Mononuclear cell (primary cell): ENCODE results near the gene SMIM12. TPM values are rescaled to one million over a fixed set of nuclear protein-coding genes. Genes with fewer than 3 reads are reported as not detected.

Experiments
- H3K27me3 ChIP-seq: 2 replicates; pipeline ENCODE4 v1.6.0; 2011; ENCODE audit warnings: low read length, control low read depth; ENCODE audit not compliant: insufficient read depth
- H3K4me1 ChIP-seq: 2 replicates; pipeline ENCODE4 v1.5.1; 2011; ENCODE audit warnings: mild to moderate bottlenecking, low read length, control low read depth; ENCODE audit not compliant: insufficient read depth
- H3K4me3 ChIP-seq: 2 replicates; pipeline ENCODE4 v1.5.1; 2011; ENCODE audit warnings: mild to moderate bottlenecking, low read length, moderate library complexity
- H3K9me3 ChIP-seq: 2 replicates; pipeline ENCODE4 v1.5.1; 2011; ENCODE audit warnings: low read depth, mild to moderate bottlenecking, control low read depth, low read length
- total RNA-seq: library from RNA; depleted of rRNA; stranded (reverse); fragments of >200 nt; gene quantifications from one replicate; pipeline ENCODE4 v1.2.3, GENCODE V29; 2012

The SMIM12 gene
- total RNA-seq, 1 donor = 22.1 TPM

GRCh38 chr1:34808051-34808810, 51.3 kb downstream of the SMIM12 start:
- Histone ChIP-seq H3K4me3 (no peak overlapping the region), H3K4me1 (no peaks in the 10 kb centered on the region), H3K27me3 (no peaks in the 10 kb centered on the region), H3K9me3 (no peaks in the 10 kb centered on the region)

- Histone ChIP-seq H3K4me3 (no peak overlapping the region), H3K4me1 (no peaks in the 10 kb centered on the region), H3K27me3 (no peaks in the 10 kb centered on the region), H3K9me3 (no peaks in the 10 kb centered on the region)
Observed at GRCh38 chr1:34806396-34806795, 53.2 kb downstream of the SMIM12 start.

- Histone ChIP-seq H3K27me3 (no peaks in the 10 kb centered on the region), H3K9me3 (no peaks in the 10 kb centered on the region), H3K4me3 (no peak overlapping the region), H3K4me1 (no peaks in the 10 kb centered on the region)
Observed at GRCh38 chr1:34803770-34804169, 55.8 kb downstream of the SMIM12 start.

Other genes starting within 250 kb of the SMIM12 start
- not detected for gene GJB5, start 104.7 kb downstream of the SMIM12 start, total RNA-seq
- not detected for gene GJB4, start 100.0 kb downstream of the SMIM12 start, total RNA-seq
- gene GJB3, start 78.5 kb downstream of the SMIM12 start, total RNA-seq = not detected
- 0.10 TPM for gene GJA4, start 66.8 kb downstream of the SMIM12 start, total RNA-seq
- 0.21 TPM for gene DLGAP3, start 69.9 kb upstream of the SMIM12 start, total RNA-seq
- 4.3 TPM for gene TMEM35B, start 125.6 kb upstream of the SMIM12 start, total RNA-seq
- gene ZMYM6, start 172.2 kb upstream of the SMIM12 start, total RNA-seq = 21.7 TPM
- 17.3 TPM for gene ZMYM1, start 219.6 kb upstream of the SMIM12 start, total RNA-seq